Body of pancreas (tissue), 4 donors: Measurements from ENCODE around the gene KCND2. TPM values are rescaled to one million over a fixed set of nuclear protein-coding genes. Genes with fewer than 3 reads are reported as not detected.

ENCODE experiments used
- ATAC-seq: fragments of 150-250 bp; one replicate; pipeline ENCODE4 v1.9.1; 2016
- DNase-seq, 4 donors: peaks; one replicate each; pipeline ENCODE4 v3.0.0-alpha.2; 2019
- H3K27ac ChIP-seq, 4 donors: fragments of 200-600 bp; sonication (generic); 1 replicate in 3 of 4; 2 replicates in 1 of 4; pipeline versions ENCODE4 v1.5.1 to v1.6.1; 2016 to 2019; ENCODE audit warnings: mild to moderate bottlenecking in 1 of 4, mixed read lengths in 1 of 4, moderate library complexity in 1 of 4
- H3K27me3 ChIP-seq, 2 donors: fragments of 200-600 bp; sonication (generic); one replicate each; pipeline ENCODE4 v1.6.0; 2016; ENCODE audit warnings: mild to moderate bottlenecking in 1 of 2
- H3K36me3 ChIP-seq, 2 donors: fragments of 200-600 bp; sonication (generic); replicated peaks in 1 of 2; 2 replicates each; pipeline ENCODE4 v1.5.1; 2016; ENCODE audit warnings: low read depth in 2 of 2; ENCODE audit not compliant: insufficient read depth in 1 of 2
- H3K4me1 ChIP-seq: fragments of 200-600 bp; sonication (generic); one replicate; pipeline ENCODE4 v1.6.0; 2016
- H3K4me3 ChIP-seq, 2 donors: fragments of 200-600 bp; sonication (generic); 1 replicate in 1 of 2; 2 replicates in 1 of 2; pipeline ENCODE4 v1.5.1; 2016 to 2019
- H3K9me3 ChIP-seq, 3 donors: fragments of 200-600 bp; sonication (generic); 1 replicate in 2 of 3; 2 replicates in 1 of 3; pipeline ENCODE4 v1.5.1; 2016
- POLR2A ChIP-seq, 3 donors: fragments of 450-650 bp; IDR thresholded peaks; one replicate each; pipeline ENCODE4 v1.6.1; 2016; ENCODE audit warnings: antibody characterized with exemption in 3 of 3, mild to moderate bottlenecking in 2 of 3
- WGBS, 2 donors: methylation state at CpG; one replicate each; pipeline ENCODE4 v1.1.5; 2017; 5-methylcytosine and 5-hydroxymethylcytosine counted together
- intact Hi-C: fragments of 100-400 bp; cut with DNase I; formaldehyde crosslinking; loops from one replicate; pipeline ENCODE4 v1.15.1; 2023
- total RNA-seq, 2 donors: library from RNA; depleted of rRNA; stranded (reverse); fragments of >200 nt; gene quantifications; one replicate each; pipeline ENCODE4 v1.1.0, GENCODE V29; 2016
- TF ChIP-seq, protein P1 (sequence below), 7 experiments: fragments of 450-650 bp in 4 of 7; fragments of 200-600 bp in 3 of 7; sonication (generic) in 3 of 7; IDR thresholded peaks; one replicate each; pipeline ENCODE4 v1.5.1; 2016 to 2019; ENCODE audit warnings: antibody characterized with exemption in 7 of 7

KCND2 gene
- total RNA-seq, 2 donors from 2014 or later: 0.52 to 0.66 TPM

DNA sequence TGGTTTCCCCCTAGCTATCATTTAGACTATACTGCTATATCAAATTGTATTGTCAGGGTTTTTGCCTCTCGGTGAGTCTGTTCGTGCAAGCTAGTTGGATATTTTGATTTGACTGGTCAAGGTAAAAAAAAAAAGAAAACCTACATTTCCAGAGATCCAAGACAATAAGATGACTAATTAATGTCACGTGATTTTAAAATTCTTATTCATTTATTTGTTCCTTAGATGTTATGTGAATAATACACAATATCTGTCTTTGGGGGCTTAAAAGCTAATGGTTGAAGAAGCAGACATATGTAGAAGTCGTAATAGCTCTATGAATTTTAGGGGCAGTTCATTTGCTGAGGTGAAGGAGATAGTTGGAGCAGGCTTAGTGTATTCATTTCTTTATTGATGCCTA is 191.1 kb downstream of the KCND2 start:
- DNase-seq: no peak

DNA sequence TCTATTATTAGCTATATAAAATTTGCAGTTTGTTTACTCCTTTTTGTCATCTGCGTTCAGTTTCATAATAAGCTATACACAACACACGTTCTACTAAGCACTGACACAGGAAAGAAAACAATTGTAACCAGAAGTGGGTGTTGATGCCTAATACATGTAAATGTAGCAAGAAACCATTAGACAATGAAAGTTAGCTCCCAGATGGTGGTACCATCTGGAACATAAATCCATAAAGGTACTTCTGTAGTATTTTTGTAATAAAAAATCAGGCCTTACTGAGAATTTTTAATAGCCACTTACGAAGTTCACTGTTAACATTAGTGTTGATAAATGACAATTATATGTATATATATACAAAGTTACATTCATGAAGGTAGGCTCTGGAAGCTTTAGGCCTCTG is 194.7 kb downstream of the KCND2 start:
- no peak for TF ChIP-seq POLR2A (IDR thresholded peaks at IDR 0.05)
- TF ChIP-seq, protein P1, sequence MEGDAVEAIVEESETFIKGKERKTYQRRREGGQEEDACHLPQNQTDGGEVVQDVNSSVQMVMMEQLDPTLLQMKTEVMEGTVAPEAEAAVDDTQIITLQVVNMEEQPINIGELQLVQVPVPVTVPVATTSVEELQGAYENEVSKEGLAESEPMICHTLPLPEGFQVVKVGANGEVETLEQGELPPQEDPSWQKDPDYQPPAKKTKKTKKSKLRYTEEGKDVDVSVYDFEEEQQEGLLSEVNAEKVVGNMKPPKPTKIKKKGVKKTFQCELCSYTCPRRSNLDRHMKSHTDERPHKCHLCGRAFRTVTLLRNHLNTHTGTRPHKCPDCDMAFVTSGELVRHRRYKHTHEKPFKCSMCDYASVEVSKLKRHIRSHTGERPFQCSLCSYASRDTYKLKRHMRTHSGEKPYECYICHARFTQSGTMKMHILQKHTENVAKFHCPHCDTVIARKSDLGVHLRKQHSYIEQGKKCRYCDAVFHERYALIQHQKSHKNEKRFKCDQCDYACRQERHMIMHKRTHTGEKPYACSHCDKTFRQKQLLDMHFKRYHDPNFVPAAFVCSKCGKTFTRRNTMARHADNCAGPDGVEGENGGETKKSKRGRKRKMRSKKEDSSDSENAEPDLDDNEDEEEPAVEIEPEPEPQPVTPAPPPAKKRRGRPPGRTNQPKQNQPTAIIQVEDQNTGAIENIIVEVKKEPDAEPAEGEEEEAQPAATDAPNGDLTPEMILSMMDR (IDR thresholded peaks at IDR 0.05): no peak
- ATAC-seq (no peak), DNase-seq (no peak)
- Histone ChIP-seq H3K4me3 (no peak overlapping the region), H3K27me3 (no peaks in the 10 kb centered on the region), H3K9me3 (no peaks in the 10 kb centered on the region), H3K4me1 (no peaks in the 10 kb centered on the region), H3K36me3 (no peaks in the 10 kb centered on the region), H3K27ac (no peak overlapping the region)
- intact Hi-C loops: no loop called here
- WGBS, 2 donors: 69 to 74% methylated on average over 3 of the region's 3 CpGs

More for the DNA sequence above, 191.1 kb downstream of the KCND2 start:
- H3K4me3 ChIP-seq: no peak overlapping the region
- H3K36me3 ChIP-seq: no peaks in the 10 kb centered on the region
- H3K27ac ChIP-seq: no peak overlapping the region
- no peak for TF ChIP-seq POLR2A (IDR thresholded peaks at IDR 0.05)
- TF ChIP-seq, protein P1 (IDR thresholded peaks at IDR 0.05): no peak
- no peaks in the 10 kb centered on the region for H3K4me1 ChIP-seq
- ATAC-seq: no peak
- WGBS, 2 donors: 68 to 71% methylated on average over 4 of the region's 4 CpGs
- no peaks in the 10 kb centered on the region for H3K9me3 ChIP-seq
- intact Hi-C loops: no loop called here
- H3K27me3 ChIP-seq: no peaks in the 10 kb centered on the region

DNA sequence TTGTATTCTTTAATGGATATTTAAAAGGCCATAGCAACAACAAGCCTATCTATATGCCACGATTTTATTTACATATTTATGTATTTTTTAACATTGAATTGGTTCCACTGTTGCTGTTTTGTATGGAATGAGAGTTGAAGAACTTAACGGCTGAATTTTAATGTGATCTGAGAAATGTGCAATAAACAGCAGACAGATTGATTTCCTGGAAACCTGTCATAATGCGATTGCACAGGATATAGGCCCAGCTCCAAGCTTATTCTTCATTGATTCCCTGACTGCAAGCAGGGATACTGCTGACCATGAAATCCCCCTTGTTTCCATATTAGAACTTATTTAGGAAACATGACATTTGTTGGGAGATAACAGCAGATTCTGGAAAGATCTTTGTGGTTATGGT is 195.6 kb downstream of the KCND2 start:
- DNase-seq: no peak
- Histone ChIP-seq H3K27ac (no peak overlapping the region), H3K36me3 (no peaks in the 10 kb centered on the region), H3K27me3 (no peaks in the 10 kb centered on the region), H3K9me3 (no peaks in the 10 kb centered on the region), H3K4me3 (no peak overlapping the region), H3K4me1 (no peaks in the 10 kb centered on the region)
- ATAC-seq: no peak
- TF ChIP-seq, protein P1 (IDR thresholded peaks at IDR 0.05): no peak
- TF ChIP-seq POLR2A (IDR thresholded peaks at IDR 0.05): no peak
- 38 to 46% methylated on average over 3 of the region's 3 CpGs for WGBS, 2 donors
- intact Hi-C loops: no loop called here

GRCh38 chr7:120472892-120473291 is 199.9 kb downstream of the KCND2 start:
- Histone ChIP-seq H3K9me3 (no peaks in the 10 kb centered on the region), H3K4me3 (no peak overlapping the region), H3K36me3 (no peaks in the 10 kb centered on the region), H3K27ac (no peak overlapping the region), H3K4me1 (no peaks in the 10 kb centered on the region), H3K27me3 (no peaks in the 10 kb centered on the region)
- WGBS, 2 donors: 85 to 92% methylated on average over 3 of the region's 3 CpGs
- TF ChIP-seq, protein P1 (IDR thresholded peaks at IDR 0.05): no peak
- no peak for TF ChIP-seq POLR2A (IDR thresholded peaks at IDR 0.05)
- ATAC-seq (no peak), DNase-seq (no peak)
- intact Hi-C loops: no loop called here

DNA sequence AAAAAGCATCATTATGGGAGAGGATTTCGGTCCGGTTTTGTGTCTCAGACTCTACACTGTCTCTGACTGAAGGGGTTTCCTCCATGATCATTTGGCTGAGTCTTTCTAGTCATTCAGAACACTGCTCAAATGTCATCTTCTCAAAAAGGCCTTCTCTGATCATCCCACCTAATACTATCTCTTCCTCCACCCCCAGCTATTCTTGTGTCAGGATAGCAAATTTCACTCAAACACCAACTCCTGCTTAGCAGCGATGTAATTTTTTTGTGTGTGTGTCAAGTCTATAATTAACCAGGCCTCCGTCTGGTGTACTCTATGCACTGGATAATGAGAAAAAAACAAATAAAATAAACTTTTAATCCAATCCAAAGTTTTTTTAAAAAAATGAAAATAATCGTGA is 200.4 kb downstream of the KCND2 start:
- TF ChIP-seq, protein P1 (IDR thresholded peaks at IDR 0.05): no peak
- TF ChIP-seq POLR2A (IDR thresholded peaks at IDR 0.05): no peak
- no peak for ATAC-seq
- intact Hi-C loops: no loop called here

More for the DNA sequence above, 200.4 kb downstream of the KCND2 start:
- 70 to 72% methylated on average over 5 of the region's 5 CpGs for WGBS, 2 donors
- no peak for DNase-seq
- Histone ChIP-seq H3K4me1 (no peaks in the 10 kb centered on the region), H3K4me3 (no peak overlapping the region), H3K36me3 (no peaks in the 10 kb centered on the region), H3K27ac (no peak overlapping the region), H3K9me3 (no peaks in the 10 kb centered on the region), H3K27me3 (no peaks in the 10 kb centered on the region)
